ENCODE results near the gene GPR37.

DNA sequence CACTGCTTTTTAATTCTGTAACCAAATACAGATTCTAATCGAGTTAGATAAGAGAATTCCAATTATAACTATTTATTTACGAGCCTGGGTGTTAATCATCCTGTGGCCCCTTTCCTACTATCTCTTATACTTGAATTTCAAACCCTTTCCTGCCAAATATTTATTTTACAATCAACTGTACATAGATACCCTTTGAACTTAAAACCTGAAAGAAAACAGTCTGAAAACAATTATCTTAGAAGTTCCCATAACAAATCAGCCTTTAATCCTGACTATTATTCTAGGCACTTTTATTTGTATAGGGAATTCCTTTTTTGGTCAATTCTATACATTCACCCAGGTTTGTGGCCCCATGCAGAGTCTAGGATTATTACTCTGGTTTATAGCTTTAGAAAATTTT lies 10.6 kb upstream of the GPR37 start:
- TF ChIP-seq POLR2A (IDR thresholded peaks at IDR 0.05): no peak
- TF ChIP-seq, protein P1, sequence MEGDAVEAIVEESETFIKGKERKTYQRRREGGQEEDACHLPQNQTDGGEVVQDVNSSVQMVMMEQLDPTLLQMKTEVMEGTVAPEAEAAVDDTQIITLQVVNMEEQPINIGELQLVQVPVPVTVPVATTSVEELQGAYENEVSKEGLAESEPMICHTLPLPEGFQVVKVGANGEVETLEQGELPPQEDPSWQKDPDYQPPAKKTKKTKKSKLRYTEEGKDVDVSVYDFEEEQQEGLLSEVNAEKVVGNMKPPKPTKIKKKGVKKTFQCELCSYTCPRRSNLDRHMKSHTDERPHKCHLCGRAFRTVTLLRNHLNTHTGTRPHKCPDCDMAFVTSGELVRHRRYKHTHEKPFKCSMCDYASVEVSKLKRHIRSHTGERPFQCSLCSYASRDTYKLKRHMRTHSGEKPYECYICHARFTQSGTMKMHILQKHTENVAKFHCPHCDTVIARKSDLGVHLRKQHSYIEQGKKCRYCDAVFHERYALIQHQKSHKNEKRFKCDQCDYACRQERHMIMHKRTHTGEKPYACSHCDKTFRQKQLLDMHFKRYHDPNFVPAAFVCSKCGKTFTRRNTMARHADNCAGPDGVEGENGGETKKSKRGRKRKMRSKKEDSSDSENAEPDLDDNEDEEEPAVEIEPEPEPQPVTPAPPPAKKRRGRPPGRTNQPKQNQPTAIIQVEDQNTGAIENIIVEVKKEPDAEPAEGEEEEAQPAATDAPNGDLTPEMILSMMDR (IDR thresholded peaks at IDR 0.05): no peak
